HG03439 (cell line): ENCODE results near the gene DOCK10.
A peak's percentile ranks its signal among the peaks of the same experiment; 100 is the strongest.

Experiments used
- ATAC-seq: cut with Tn5 transposase; IDR thresholded peaks from one replicate; pipeline ENCODE4 v1.9.1; 2021; ENCODE audit warnings: mild to moderate bottlenecking, moderate library complexity; ENCODE audit not compliant: unreplicated experiment

DOCK10 gene

GRCh38 chr2:224796695-224797305, 245.5 kb downstream of the DOCK10 start:
- no peak for ATAC-seq

- ATAC-seq, result no peak
These were observed 248.3 kb downstream of the DOCK10 start for GRCh38 chr2:224793946-224794345.

- ATAC-seq, result no peak
These were observed 255.4 kb downstream of the DOCK10 start for GRCh38 chr2:224786848-224787247.

GRCh38 chr2:224781400-224781799, 260.9 kb downstream of the DOCK10 start:
- ATAC-seq, result no peak

DNA sequence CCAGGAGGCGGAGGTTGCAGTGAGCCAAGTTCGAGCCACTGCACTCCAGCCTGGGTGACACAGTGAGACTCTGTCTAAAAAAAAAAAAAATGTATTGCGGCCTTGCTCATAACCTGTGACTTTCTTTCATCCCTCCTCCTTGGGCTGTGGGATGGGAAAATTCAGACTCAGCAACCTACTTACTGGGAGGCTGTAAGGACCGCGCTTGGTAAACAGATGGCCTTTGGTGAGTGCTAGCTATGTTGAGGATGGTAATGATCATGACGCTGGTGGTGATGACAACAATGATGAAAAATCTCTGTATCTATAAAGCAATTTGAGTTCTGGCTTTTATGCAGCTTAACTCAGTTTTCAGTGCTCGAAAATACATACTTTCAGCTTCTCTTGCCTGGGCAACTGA, 261.4 kb downstream of the DOCK10 start:
- ATAC-seq, result no peak

DNA sequence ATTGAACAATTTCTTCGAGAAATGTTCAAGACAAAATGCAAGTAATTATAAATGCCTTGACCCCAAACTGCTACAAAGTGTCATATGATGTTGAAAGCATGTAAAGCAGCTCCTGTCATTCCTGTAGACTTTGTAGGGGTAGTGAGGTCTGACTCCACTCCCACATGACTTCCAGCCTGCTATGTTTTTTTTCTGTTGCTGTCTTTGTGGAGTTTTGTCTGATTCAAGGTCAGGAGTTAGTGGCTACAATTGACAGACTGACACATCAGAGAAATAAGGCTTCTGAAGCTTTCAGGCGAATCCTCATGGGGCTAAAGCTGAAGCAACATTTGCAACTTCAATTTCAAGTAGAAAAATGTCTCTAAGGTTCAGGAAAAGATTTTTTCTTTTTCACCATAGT, 262.2 kb downstream of the DOCK10 start:
- ATAC-seq, result no peak

- ATAC-seq, result peak; percentile 83
These were observed 263.8 kb downstream of the DOCK10 start for GRCh38 chr2:224778474-224778877.

DNA sequence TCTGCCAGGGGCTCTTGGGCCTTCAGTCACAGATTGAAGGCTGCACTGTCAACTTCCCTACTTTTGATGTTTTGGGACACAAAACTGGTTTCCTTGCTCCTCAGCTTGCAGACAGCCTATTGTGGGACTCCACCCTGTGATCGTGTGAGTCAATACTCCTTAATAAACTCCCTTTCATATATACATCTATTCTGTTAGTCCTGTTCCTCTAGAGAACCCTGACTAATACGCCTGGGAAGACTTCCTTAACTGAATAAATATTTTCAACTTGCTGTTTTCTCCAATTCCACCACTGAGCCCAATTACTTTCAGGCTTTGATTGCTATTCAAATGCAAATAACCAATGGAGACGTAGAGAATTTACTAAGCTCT, 264.7 kb downstream of the DOCK10 start:
- no peak for ATAC-seq

DNA sequence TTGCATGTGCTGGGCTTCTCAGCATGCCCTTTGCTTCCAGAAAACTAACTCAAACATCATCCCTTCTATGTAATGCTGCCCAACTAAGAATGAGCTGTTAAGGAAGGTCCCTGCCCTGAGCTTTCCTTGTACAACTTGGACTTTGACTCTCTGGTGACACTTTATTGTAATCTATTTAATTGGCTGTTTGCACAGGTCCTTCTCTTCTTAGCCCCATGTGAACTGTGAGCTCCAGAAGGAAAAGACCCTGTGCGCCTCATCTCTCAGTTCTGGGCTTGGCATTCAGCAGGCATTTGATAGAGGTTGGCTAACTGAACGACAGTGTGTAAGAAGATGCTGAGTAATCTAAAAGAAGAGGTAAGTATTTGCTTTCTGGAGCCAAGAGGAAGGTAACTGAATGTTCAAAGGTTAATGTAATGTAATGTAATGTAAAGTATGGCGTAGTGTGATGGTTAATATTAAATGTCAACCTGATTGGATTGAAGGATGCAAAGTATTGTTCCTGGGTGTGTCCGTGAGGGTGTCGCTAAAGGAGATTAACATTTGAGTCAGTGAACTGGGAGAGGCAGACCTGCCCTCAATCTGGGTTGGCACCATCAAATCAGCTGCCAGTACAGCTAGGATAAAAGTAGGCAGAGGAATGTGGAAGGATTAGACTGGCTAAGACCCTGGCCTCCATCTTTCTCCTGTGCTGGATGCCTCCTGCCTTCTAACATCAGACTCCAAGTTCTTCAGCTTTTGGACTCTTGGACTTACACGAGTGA, 265.3 kb downstream of the DOCK10 start:
- no peak for ATAC-seq

DNA sequence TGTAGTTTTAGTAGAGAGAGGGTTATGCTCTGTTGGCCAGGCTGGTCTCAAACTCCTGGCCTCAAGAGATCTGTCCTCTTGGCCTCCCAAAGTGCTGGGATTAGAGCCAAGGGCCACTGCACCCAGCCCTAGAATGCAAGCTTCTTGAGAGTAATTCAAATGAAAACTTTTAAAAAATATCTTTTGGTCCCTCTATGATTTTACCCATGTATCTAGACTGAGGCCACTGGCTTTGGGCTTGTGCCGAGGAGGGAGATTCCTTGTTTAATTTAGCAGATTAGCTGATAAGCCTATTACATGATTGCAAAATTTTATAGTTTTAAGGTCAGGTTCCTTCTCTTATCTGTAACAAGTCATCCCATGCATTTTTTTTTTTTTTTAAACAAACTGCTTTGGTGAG, 266.6 kb downstream of the DOCK10 start:
- no peak for ATAC-seq

DNA sequence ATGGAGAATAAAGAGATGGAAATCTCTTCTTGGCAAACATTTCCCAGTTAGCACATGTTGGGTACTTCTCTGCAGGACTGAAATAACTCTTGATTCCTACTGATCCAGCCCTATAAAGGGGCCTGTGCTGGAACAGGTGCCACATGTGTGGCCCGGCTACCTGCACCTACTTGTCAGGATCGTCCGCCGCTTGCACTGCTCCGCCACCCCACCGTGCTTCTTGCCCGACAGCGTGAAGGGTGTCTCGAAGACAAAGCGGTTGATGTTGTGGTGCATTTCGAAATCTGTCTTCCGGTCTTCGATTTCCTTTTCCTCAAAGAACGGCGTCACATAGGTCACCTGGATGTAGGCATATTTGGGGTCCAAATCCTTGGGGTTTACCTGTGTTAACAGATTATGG, 267.5 kb downstream of the DOCK10 start:
- ATAC-seq, result no peak

DNA sequence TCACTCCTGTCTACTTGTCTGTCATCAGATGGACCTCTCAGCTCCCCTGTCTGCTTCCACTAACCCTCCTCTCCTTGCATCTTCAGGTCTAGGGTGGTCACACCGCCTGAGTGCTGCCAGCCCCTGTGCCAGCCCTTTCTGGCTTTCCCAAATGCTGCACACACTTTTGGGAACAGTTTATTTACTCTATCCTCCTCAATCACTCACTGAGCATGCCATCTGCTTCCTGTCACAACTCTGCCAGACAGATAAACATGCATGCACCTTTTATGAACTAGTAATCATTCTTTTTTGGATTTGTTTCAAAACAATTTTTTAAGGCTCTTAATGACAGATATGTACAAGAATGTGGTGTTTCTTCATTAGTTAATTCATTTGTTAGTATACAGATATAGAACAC, 269.8 kb downstream of the DOCK10 start:
- no peak for ATAC-seq

- ATAC-seq, result no peak
These were observed 272.8 kb downstream of the DOCK10 start for GRCh38 chr2:224769489-224769888.

- no peak for ATAC-seq
These were observed 277.6 kb downstream of the DOCK10 start for GRCh38 chr2:224764565-224765236.

DNA sequence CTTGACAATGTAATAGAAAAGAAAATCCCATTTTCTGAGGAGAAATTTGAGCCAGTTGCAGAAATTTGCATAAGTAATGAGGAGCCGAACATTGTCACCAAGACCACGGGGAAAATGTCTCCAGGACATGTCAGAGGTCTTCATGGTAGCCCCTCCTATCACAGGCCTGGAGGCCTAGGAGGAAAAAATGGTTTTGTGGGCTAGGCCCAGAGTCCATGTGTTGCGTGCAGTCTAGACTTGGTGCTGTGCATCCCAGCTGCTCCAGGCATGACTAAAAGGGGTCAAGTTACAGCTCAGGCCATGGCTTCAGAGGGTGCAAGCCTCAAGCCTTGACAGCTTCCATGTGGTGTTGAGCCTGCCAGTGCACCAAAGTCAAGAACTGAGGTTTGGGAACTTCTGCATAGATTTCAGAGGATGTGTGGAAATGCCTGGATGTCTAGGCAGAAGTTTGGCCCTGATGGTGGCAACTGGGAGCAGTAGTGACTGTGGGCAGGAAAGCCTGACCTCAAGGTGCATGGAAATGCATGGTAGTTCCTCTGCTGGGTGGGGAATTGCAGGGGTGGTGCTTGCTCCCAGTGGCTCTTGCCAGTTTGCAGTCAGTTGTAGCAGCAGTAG, 284.2 kb downstream of the DOCK10 start:
- ATAC-seq, result no peak

GRCh38 chr2:224753743-224754540, 288.3 kb downstream of the DOCK10 start:
- no peak for ATAC-seq

GRCh38 chr2:224751996-224752698, 290.1 kb downstream of the DOCK10 start:
- ATAC-seq, result no peak

GRCh38 chr2:224749136-224749535, 293.1 kb downstream of the DOCK10 start:
- no peak for ATAC-seq

DNA sequence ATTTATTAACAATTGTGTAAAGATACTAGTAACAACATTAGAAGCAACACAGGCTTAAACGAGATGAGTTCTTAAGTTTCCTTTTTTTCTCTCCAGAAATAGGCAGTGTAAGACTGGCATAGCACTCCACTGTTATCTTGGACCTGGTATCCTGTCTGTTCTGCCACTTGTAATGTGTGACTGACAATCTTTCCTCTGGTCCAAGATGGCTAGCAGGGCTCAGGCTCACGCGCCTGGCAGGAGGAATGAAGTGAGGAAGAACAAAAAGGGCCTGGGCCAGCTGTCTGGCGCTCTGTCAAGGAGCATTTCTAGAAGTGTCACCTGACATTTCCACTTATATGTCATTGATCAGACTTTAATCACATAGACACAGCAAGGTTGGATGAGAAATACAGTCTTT, 294.5 kb downstream of the DOCK10 start:
- ATAC-seq, result no peak

- ATAC-seq, result no peak
These were observed 306.0 kb downstream of the DOCK10 start for GRCh38 chr2:224736227-224736626.
